Vagina (tissue), 2 donors: ENCODE results near the gene SEC31A. TPM values are rescaled to one million over a fixed set of nuclear protein-coding genes. Genes with fewer than 3 reads are reported as not detected.

ENCODE experiments used
- DNase-seq, 2 donors: peaks; one replicate each; pipeline ENCODE4 v3.0.0-alpha.2; 2017; ENCODE audit errors: extremely low spot score in 2 of 2
- H3K27ac ChIP-seq: fragments of 200-600 bp; sonication (generic); one replicate; pipeline ENCODE4 v1.5.1; 2019
- H3K27me3 ChIP-seq: fragments of 200-600 bp; sonication (generic); one replicate; pipeline ENCODE4 v1.5.1; 2019
- H3K36me3 ChIP-seq, 2 donors: fragments of 200-600 bp; sonication (generic); one replicate each; pipeline ENCODE4 v1.5.1; 2017 to 2019
- H3K4me1 ChIP-seq: fragments of 200-600 bp; sonication (generic); one replicate; pipeline ENCODE4 v1.5.1; 2019
- H3K4me3 ChIP-seq, 2 donors: fragments of 200-600 bp; sonication (generic); 1 replicate in 1 of 2; 2 replicates in 1 of 2; pipeline ENCODE4 v1.5.1; 2016 to 2019
- H3K9me3 ChIP-seq: fragments of 200-600 bp; sonication (generic); one replicate; pipeline ENCODE4 v1.5.1; 2019
- CTCF ChIP-seq, 3 experiments: fragments of 450-650 bp in 2 of 3; fragments of 200-600 bp in 1 of 3; sonication (generic) in 1 of 3; IDR thresholded peaks; one replicate each; pipeline ENCODE4 v1.5.1; 2017 to 2019; ENCODE audit warnings: antibody characterized with exemption in 3 of 3, mild to moderate bottlenecking in 2 of 3, moderate library complexity in 2 of 3
- POLR2A ChIP-seq, 2 donors: fragments of 450-650 bp; IDR thresholded peaks; one replicate each; pipeline ENCODE4 v1.6.1; 2017; ENCODE audit warnings: antibody characterized with exemption in 2 of 2, mild to moderate bottlenecking in 2 of 2, moderate library complexity in 2 of 2
- POLR2AphosphoS5 ChIP-seq, 2 donors: sonication (generic); formaldehyde crosslinking; IDR thresholded peaks; one replicate each; pipeline ENCODE4 v1.9.0; 2017; ENCODE audit warnings: antibody characterized with exemption in 2 of 2, mild to moderate bottlenecking in 2 of 2, low read depth in 1 of 2; ENCODE audit not compliant: insufficient read depth in 1 of 2
- intact Hi-C: fragments of 100-400 bp; cut with DNase I; formaldehyde crosslinking; loops from one replicate; pipeline ENCODE4 v1.15.1; 2023
- total RNA-seq: library from RNA; depleted of rRNA; stranded (reverse); fragments of >200 nt; gene quantifications from one replicate; pipeline ENCODE4 v1.2.3, GENCODE V29; 2016

The SEC31A gene
- total RNA-seq, 1 donor from 2014 or later = 133 TPM

- H3K36me3 ChIP-seq = no peaks in the 10 kb centered on the region
- no peak overlapping the region for H3K27ac ChIP-seq
- DNase-seq = no peak
- TF ChIP-seq POLR2A (IDR thresholded peaks at IDR 0.05) (no peak), CTCF (IDR thresholded peaks at IDR 0.05) (no peak)
- no peaks in the 10 kb centered on the region for H3K9me3 ChIP-seq
- H3K4me3 ChIP-seq = no peak overlapping the region
- H3K27me3 ChIP-seq = no peaks in the 10 kb centered on the region
- intact Hi-C loops = no loop called here
- no peaks in the 10 kb centered on the region for H3K4me1 ChIP-seq
Measured at GRCh38 chr4:82811392-82811791, 79.6 kb downstream of the SEC31A start.

- TF ChIP-seq POLR2A (IDR thresholded peaks at IDR 0.05) (no peak), POLR2AphosphoS5 (IDR thresholded peaks at IDR 0.05; ENCODE audit: insufficient read depth in 1 of 2, low read depth in 1 of 2) (no peak), CTCF (IDR thresholded peaks at IDR 0.05) (no peak)
- Histone ChIP-seq H3K4me3 (no peak overlapping the region), H3K27me3 (no peaks in the 10 kb centered on the region), H3K36me3 (no peaks in the 10 kb centered on the region), H3K4me1 (no peaks in the 10 kb centered on the region), H3K9me3 (no peaks in the 10 kb centered on the region), H3K27ac (no peak overlapping the region)
- intact Hi-C loops = no loop called here
- DNase-seq = peak in 1 of 2 donors; percentile 11
Measured at GRCh38 chr4:82810176-82810575, 80.8 kb downstream of the SEC31A start.

- DNase-seq = no peak
- Histone ChIP-seq H3K27ac (no peak overlapping the region), H3K4me3 (no peak overlapping the region), H3K27me3 (no peaks in the 10 kb centered on the region), H3K9me3 (no peaks in the 10 kb centered on the region), H3K36me3 (no peaks in the 10 kb centered on the region), H3K4me1 (no peaks in the 10 kb centered on the region)
- intact Hi-C loops = no loop called here
- TF ChIP-seq POLR2AphosphoS5 (IDR thresholded peaks at IDR 0.05; ENCODE audit: insufficient read depth in 1 of 2, low read depth in 1 of 2) = no peak
- no peak for TF ChIP-seq CTCF (IDR thresholded peaks at IDR 0.05)
- no peak for TF ChIP-seq POLR2A (IDR thresholded peaks at IDR 0.05)
Measured at GRCh38 chr4:82809619-82810018, 81.3 kb downstream of the SEC31A start.

GRCh38 chr4:82803746-82804145 lies 87.2 kb downstream of the SEC31A start:
- Histone ChIP-seq H3K9me3 (no peaks in the 10 kb centered on the region), H3K4me1 (peaks cover 9% of the 10 kb centered on the region), H3K4me3 (no peak overlapping the region), H3K27me3 (no peaks in the 10 kb centered on the region), H3K36me3 (no peaks in the 10 kb centered on the region), H3K27ac (no peak overlapping the region)
- intact Hi-C loops = no loop called here
- TF ChIP-seq POLR2AphosphoS5 (IDR thresholded peaks at IDR 0.05; ENCODE audit: insufficient read depth in 1 of 2, low read depth in 1 of 2) = no peak
- TF ChIP-seq POLR2A (IDR thresholded peaks at IDR 0.05) = no peak
- TF ChIP-seq CTCF (IDR thresholded peaks at IDR 0.05) = no peak
- DNase-seq = no peak

GRCh38 chr4:82802911-82803310 lies 88.0 kb downstream of the SEC31A start:
- Histone ChIP-seq H3K9me3 (no peaks in the 10 kb centered on the region), H3K27me3 (no peaks in the 10 kb centered on the region), H3K27ac (no peak overlapping the region), H3K4me1 (peaks cover 9% of the 10 kb centered on the region), H3K36me3 (no peaks in the 10 kb centered on the region), H3K4me3 (no peak overlapping the region)
- intact Hi-C loops = no loop called here
- no peak for DNase-seq
- no peak for TF ChIP-seq POLR2AphosphoS5 (IDR thresholded peaks at IDR 0.05; ENCODE audit: insufficient read depth in 1 of 2, low read depth in 1 of 2)
